GM19467 (cell line): ENCODE results near the gene PPIB.
"Not testable (repeated sequence)": the region's sequence is repeated elsewhere in the genome, so short reads cannot be mapped to it uniquely, and the experiment has no call there.

ENCODE experiments used
- ATAC-seq: cut with Tn5 transposase; IDR thresholded peaks from one replicate; pipeline ENCODE4 v1.9.1; 2021; ENCODE audit warnings: mild to moderate bottlenecking, moderate library complexity; ENCODE audit not compliant: unreplicated experiment

Gene PPIB

DNA sequence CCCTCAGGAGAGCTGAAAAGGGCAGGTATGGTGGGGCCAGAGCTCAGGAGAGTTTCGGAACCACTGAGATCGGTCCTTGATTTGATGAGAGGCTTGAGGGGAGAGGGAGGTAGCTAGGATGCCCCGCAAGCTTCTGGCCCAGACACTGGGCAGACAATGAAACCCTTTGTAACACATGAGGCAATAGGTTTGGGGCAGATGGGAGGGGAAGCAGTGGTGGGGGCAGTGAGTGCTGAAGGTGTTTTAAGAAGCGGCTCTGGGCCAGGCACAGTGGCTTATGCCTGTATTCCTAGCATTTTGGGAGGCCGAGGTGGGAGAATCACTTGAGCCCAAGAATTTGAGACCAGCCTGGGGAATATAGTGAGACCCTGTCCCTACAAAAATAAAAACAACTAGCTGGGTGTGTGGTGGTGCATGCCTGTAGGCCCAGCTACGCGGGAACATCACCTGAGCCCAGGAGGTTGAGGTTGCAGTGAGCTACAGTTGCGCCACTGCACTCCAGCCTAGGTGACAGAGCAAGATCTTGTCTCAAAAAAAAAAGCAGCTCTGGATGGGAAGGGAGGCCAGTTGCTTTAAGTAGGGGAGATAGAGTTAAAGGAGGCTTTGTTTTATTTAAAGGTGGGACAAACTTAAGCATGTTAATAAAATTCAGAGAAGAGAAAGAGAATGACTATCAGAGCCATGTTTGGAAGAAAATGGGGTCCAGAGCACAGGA lies 20.9 kb downstream of the PPIB start:
- ATAC-seq: no peak

DNA sequence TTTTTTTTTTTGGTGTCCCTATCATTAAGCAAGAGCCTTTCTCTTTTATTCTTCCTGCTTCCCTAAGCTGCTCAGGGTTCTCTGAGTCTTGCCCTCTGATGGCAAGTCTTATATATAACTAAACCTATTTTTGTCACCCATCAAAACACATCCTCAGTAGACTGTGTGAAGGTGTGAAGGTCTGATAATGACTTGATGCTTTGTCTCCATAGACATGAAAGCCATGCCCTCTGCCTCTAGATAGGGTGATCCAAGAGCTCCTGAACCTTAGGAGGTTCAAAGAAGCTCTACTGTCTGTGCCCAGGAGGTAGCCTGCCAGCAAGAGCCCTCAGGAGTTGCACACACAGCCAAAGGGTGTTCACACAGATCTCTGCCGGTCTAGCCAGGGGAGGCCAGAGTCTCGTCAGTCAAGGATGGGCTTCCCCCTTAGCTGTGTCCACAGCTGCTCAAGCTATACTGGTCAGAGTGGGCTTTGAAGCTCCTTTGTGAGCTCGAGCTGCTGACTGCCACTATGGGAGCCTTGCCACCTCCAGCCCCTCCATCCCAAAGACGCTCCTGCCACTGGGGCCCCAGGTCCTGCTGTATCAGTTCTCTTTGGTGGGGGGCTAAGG lies 24.4 kb downstream of the PPIB start:
- no peak for ATAC-seq

DNA sequence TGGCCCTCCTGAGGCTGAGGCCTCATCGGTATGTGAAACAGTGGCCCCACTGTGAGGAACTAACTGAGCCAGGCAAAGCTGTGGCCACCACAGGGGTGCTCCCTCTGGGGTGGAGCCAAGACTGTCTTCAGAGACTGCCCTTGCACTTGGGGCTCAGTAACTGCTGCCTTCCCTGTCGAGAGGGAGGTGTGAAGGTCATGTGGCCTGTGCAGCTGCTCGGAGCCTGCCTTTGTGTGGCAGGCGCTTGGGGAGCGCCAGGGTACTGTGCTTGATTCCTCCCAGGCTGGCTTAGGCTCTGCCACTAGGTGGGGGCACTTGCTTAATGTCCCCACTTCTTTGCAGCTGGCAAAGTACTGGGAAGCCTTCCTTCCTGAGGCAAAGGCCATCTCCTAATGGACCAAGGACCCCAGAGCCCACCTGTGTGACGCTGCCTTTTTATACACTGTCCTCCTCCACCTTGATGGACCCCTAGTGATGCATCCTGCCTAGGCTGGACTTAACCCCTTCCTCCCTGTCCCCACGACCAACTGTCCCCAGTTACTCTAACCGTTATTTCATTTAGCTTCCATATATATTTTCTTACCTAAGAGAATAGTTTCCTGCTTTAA lies 25.5 kb downstream of the PPIB start:
- ATAC-seq: no peak

DNA sequence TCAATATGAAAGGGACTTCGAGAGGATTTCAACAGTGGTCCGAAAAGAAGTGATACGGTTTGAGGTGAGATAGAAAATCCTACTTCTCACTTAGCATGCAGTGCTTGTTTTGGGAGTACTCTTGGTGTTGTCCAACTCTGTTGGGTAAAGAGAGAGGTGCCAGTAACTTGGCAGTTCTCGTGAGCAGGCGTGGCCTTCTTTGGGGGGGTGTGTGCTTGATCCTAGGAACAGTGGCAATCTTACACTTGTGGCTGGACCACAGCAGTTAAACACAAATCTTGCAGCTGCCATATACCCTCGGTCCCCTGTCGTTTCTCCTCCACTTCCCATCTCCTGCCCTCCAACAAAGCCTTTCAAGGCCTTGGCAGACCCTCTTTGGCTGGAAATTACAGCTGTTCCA lies 26.5 kb downstream of the PPIB start:
- ATAC-seq: no peak

DNA sequence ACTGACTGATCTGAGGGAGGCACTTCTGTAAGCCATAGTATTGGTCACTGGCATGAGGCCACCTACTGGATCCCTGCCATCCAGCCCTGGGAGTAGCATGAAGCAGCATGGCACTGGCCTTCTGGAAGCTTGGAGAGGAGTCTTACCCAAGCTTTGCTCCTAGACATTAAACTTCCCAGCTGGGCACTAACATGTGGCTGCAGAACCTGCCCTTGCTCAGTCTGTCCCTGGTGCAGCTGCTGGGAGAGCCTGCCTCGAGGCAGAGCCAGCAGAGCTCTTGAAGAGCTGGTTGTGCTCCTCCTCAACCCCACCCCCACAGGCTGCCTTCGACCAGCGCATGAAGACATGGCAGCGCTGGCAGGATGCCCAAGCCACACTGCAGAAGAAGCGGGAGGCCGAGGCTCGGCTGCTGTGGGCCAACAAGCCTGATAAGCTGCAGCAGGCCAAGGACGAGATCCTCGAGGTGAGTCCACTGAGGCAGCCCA lies 28.4 kb downstream of the PPIB start:
- ATAC-seq: no peak

DNA sequence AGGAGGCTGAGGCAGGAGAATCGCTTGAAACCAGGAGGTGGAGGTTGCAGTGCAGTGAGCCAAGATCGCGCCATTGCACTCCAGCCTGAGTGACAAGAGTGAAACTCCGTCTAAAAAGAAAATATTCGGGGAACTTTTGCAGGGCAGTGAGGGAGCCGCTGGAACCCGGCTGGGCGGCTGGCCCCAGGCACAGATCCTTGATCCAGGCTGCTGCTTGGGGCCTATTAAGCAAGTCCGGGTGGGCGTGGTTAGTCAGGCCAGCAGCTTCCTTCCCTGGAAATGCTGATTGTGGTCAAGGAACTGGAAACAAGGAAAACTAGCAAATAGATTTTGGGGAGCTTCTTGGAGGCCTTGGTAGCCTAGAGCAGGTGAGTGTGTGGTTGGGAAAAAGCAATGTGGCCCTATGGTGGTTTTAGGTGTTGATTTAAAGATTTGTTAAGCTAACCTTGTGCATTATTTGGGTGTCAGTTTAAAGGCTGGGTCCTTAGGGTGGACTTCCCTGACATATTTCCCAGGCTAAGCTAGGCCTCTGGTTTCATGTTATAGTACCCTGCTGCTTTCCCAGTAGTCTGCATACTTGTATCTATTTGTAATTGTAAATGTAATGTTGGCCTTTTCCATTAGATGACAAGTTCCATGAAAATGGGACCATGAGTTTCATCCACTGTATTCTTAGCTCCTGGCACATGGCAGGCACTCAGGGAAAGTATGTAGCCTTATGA lies 29.0 kb downstream of the PPIB start:
- ATAC-seq: no peak

DNA sequence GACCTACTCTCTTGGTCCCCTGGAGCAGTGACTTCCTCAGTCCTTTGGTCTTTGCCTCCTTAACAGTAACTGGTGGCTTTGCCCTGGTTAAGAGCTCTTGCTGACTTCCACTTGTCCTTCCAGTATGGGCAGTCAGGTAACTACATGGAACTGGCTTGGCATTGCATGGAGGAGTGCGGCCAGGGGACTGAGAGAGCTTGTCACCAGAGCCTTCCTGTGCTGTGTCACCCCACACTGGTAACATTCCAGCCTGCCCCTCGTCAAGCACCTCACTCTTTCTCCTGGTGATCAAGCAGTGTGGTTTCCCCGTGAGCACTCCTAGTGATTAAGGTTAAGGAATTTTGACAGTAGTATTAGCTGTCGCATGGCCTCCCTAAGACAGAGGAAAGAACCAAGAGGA lies 30.6 kb downstream of the PPIB start:
- ATAC-seq: no peak

DNA sequence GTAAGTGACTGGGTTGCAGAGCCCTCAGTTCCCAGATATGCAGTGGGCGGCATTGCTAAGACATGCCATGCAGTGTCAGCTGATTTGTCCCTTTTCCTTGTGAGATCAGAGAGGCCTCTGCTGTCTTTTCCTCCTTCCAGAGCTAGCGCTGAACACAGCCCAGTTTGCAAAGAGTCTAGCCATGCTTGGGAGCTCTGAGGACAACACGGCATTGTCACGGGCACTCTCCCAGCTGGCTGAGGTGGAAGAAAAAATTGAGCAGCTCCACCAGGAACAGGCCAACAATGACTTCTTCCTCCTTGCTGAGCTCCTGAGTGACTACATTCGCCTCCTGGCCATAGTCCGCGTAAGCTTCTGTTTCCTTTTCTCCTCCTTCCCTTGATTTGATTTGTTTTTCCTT lies 31.3 kb downstream of the PPIB start:
- no peak for ATAC-seq

DNA sequence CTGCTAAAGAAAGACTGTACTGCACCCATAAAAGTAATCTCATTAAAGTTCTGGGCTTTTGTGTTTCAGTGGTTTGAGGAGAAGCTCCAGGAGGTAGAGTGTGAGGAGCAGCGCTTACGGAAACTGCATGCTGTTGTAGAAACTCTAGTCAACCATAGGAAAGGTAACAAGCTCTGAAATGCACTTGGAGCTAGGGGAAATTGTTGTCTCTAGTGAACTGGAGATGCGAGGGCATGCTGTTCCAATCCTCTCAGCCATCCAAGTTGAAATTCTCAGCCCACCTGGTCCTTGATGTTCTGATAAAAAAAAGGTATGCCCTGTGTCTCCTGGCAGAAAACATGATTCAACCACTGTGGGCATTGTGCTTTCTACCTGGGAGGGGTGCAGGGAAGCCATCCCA lies 32.7 kb downstream of the PPIB start:
- ATAC-seq: no peak

DNA sequence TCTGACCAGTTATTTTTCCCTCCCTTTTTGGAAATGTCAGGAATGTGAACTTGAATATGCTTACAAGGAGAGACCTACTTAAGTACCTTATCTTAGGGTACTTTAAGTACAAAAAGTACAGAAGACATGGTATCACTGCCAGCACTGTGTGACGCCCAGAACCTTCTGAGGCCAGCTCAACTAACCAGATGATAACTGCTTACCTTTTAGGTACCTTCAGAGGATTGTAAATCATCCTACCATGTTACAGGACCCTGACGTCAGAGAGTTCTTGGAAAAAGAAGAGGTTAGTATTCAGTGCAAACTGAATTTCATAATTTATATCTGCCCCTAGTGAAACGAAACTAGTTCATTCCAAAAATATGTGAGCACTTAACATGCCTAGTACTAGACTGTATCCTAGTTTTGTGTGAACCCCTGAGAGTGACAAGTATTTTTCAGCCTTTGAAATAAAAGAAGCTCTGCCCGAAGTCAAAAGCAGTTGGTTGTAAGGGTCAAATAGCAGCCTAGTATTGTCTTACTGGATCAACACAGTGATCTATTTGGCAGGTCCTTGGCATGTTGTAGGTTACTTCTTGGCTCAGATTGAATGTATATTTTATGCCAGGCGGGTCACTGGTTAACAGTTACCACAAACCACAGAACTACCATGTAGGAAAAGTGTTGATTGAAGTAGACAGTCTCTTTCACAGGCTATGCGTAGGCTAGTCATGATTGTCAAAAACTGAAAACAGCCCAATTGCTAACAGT lies 35.1 kb downstream of the PPIB start:
- no peak for ATAC-seq

DNA sequence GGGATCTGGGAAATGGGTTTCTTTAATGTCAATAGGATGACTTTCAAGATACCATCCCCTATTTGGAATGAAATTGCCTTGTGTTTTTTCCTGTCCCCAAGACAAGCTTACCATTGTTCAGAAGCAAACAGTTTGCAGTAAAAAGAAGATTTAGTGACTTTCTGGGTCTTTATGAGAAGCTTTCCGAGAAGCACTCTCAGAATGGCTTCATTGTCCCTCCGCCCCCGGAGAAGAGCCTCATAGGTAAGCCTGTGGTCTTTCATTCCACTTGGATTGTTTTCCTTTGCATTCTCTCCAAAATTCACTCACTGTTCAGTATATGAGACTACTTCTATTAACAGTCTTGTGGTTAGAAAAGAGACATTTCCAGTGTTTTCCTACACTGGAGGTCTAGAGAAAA lies 36.8 kb downstream of the PPIB start:
- no peak for ATAC-seq

DNA sequence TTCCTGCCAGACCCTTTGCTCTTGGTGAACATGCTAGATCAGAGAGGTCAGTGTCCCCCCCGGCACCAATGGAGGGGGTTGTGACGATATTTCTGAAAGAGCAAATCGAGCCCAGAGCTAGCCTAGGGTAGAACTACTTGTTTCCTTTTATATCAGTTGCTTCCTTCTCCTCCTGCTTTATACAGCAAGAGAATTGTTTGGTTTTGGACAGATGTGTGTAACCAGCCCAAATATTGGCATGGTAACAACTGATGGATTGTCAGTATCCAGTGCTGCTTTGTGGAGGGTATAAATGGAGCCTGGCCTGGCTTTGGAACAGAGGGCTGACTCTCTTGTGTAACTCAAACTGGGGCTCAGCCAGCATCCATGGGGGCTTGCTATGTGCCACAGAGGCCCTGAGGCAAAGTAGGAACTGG lies 39.9 kb downstream of the PPIB start:
- no peak for ATAC-seq

DNA sequence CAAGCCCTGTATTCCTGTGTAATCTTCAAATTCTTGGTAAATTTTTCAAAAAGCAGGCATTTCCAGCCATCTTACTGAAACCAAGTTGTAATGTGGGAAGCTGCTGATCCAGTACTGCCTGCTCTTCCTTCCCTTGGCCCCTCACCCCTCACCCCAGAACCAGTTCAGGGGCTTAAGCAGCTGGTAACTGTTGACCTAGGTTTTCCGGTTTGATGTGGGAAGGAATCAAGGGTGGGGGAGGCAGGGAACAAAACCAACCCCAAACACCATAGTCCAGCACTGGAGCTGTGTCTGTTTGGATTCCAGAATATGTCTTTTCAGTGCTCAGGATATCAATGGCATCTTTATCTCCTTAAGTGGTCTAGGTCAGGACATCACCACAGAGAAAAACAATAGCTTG lies 40.4 kb downstream of the PPIB start:
- no peak for ATAC-seq

DNA sequence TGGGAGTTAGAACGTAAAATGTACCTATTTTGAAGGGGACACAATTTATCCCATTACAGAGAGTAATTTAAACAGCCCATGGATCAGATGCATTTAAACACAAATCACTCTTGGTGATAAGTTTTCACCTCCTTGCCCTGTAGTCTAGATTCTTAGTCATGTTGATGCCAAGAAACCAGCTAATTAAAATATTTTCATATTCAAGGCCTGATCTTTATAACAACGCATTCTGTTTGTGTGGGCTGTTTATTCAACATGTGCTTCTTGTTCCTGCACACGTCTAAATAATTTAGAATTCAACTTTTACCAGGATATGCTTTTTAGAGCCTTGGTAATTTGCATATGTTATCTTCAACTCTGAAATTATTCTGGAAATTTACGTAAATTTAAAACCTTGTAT lies 41.2 kb downstream of the PPIB start:
- ATAC-seq: no peak

DNA sequence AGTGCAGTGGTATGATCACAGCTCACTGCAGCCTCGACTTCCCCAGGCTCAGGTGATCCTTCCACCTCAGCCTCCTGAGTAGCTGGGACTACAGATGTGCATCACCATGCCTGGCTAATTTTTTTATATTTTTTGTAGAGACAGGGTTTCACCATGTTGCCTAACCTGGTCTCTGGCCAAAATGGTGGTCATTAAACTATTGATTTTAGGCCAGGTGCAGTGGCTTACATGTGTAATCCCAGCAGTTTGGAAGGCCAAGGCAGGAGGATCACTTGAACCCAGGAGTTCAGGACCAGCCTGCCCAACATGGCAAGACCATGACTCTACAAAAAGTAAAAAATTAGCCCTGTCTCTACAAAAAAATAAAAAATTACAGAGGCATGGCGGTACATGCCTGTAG lies 42.5 kb downstream of the PPIB start:
- not testable (repeated sequence) for ATAC-seq

DNA sequence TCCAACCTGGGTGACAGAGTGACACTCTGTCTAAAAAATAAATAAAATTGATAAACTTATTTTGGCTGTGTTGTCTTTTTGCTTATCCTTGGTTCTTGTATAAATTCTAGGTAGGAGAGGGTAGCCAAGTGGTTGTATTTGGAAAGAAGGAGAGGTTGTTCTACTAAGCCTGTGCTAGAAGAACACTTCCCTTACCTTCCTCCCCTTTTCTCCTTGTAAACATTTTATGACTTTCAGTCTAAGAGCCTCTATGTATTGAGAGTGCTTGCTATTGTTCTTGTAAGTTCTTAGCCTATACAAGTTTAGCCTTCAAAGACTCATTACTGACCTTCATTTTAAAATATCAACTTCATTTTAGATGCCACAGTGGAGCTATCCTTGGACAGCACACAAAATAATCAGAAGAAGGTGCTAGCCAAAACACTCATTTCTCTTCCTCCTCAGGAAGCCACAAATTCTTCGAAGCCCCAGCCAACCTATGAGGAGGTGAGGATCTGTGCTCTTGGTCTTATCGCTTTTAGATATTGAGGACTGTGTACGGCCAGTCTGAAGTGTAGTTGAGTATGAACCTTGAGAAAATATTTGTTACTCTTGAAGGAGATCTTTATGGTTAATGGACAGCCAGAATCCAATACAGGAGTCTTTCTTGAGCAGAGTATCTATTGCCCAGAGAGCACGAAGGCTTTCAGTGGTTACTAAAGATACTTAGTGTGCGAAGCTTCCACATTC lies 44.9 kb downstream of the PPIB start:
- no peak for ATAC-seq

DNA sequence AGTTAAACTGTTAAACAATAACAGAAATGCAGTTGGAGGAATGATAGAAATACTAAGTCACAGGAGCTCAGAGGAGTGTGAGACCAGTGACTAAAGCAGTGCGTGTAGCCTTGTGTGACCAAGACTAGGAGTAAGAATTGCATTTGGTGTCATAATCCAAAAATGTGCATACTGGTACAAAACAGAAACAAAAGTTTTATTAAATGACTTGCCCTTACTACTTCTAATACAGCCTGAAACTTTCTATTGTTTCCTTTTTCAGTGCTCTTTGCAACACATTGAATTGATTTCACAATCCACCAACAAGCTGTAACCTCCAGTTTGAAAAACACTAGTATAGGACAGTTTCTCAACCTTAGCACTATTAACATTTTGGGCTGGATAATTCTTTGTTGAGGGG lies 49.9 kb downstream of the PPIB start:
- ATAC-seq: no peak

DNA sequence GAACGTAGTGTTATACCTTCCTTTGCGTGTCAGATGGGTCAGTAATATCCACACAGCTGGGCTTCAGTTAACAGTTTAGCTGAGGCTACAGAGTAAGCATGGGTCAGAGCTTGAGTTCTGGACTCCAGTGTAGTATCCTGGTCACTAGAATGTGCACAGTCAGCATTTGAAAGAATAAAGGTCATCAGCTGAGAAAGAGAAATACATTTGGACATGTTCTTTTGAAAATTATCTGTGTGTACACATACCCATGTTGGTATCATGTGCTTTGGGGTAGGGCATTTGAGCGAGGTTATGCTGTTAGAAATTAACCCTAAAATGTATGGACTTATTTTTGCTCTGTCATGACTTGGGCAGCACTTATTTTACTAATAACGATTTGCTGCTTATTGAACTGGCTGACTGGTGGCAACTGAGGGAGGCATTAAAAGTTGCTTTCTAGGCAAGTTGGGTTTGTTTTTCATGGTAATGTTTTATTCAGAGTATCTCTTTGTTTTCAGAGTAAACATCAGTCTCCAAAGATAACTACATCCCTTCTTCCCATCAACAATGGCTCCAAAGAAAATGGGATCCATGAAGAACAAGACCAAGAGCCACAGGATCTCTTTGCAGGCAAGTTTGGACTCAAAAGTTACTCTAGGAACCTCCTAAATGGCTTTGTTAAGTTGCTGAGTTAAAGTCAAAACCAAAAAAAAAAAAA lies 50.6 kb downstream of the PPIB start:
- no peak for ATAC-seq

DNA sequence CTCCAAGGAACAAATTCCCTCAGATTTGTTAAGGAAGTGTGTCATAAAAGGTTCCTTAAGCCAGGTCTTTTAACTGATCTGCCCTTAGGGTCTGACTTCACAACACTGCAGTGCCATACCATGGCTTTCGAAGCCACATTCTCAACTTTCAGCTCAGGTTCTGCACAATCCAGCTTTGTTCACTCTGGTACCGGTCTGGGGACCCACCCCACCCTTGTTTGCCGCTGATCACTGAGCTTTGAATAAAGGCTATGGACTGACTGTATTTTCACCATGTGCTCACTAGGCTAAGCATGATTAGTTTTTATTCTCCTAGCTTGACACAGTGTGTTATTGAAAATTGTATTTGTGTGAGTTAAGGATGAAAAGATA lies 51.2 kb downstream of the PPIB start:
- ATAC-seq: no peak
